ENCODE measurements around the gene NATD1.

NATD1 gene

DNA sequence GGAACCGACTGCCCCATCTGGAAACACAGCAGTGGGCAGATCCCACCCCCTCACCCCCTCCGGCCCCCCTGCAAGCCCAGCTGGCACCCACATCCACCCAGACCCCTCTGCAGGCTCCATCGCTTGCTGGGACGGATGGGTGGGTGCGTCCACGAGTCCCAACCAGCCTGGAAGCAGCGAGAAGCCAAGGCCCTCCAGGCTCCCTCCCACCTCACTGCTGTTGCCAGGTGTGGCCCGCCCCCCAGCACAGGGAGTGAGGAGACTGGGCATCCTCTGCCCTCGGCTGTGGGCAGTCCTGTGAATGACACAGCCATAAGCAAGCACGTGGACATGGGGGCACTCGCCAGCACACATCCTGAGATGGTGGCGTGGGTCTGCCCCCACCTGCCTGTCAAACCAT, 50.7 kb downstream of the NATD1 start:
- DNase-seq (no peak), ATAC-seq (ENCODE audit: insufficient read depth, low read depth) (no peak)
- H4K20me1 ChIP-seq (ENCODE audit: insufficient read depth, low read length): peaks cover 94% of the 10 kb centered on the region
- H3K79me2 ChIP-seq (ENCODE audit: insufficient read depth, low read length): peaks cover 98% of the 10 kb centered on the region
- H3K4me2 ChIP-seq (ENCODE audit: insufficient read depth, low read length): no peak overlapping the region
- TF ChIP-seq CTCF (IDR thresholded peaks at IDR 0.05; ENCODE audit: borderline replicate concordance, extremely low read depth, low read length, poor library complexity, severe bottlenecking): no peak
- no peak for TF ChIP-seq EZH2 (IDR thresholded peaks at IDR 0.05; ENCODE audit: borderline replicate concordance, low read depth, low read length, severe bottlenecking)
- H3K4me1 ChIP-seq (ENCODE audit: insufficient read depth, low read length): no peaks in the 10 kb centered on the region
- no peaks in the 10 kb centered on the region for H3K27me3 ChIP-seq (ENCODE audit: insufficient read depth, low read length, poor library complexity)
- H3K36me3 ChIP-seq (ENCODE audit: insufficient read depth, low read length): peaks cover 59% of the 10 kb centered on the region
- H3K9ac ChIP-seq (ENCODE audit: low read depth, low read length): no peak overlapping the region
- H3K9me3 ChIP-seq (ENCODE audit: insufficient read depth, low read length, severe bottlenecking): no peaks in the 10 kb centered on the region
- H3K27ac ChIP-seq (ENCODE audit: low read length): no peak overlapping the region
- H2AFZ ChIP-seq (ENCODE audit: low read depth, low read length): no peak overlapping the region
- no peak overlapping the region for H3K4me3 ChIP-seq (ENCODE audit: low read depth in 1 of 2, low read length in 2 of 2)

DNA sequence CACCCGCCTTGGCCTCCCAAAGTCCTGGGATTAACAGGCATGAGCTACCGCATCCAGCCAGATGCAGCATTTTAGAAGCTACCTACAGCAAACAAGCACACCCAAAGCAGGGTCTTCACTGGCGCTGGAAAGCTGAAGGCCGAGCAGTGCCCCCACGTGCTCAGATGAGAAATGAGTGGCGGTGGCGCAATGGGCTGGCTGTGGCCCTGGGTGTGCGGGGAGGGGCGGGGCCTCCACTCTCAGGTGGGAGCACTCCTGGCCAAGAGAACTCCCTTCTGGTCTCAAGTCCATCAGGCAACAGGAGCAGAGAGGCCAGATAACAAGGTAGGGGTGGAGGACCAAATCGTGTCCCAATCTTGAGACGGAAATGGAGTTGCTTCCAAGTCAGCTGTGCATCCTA, 51.3 kb downstream of the NATD1 start:
- Histone ChIP-seq H3K4me1 (ENCODE audit: insufficient read depth, low read length) (no peaks in the 10 kb centered on the region), H3K36me3 (ENCODE audit: insufficient read depth, low read length) (peaks cover 61% of the 10 kb centered on the region), H3K79me2 (ENCODE audit: insufficient read depth, low read length) (peaks cover 95% of the 10 kb centered on the region), H3K9ac (ENCODE audit: low read depth, low read length) (no peak overlapping the region), H4K20me1 (ENCODE audit: insufficient read depth, low read length) (peaks cover 93% of the 10 kb centered on the region), H3K27ac (ENCODE audit: low read length) (no peak overlapping the region), H3K27me3 (ENCODE audit: insufficient read depth, low read length, poor library complexity) (no peaks in the 10 kb centered on the region), H2AFZ (ENCODE audit: low read depth, low read length) (no peak overlapping the region), H3K4me3 (ENCODE audit: low read depth in 1 of 2, low read length in 2 of 2) (no peak overlapping the region), H3K9me3 (ENCODE audit: insufficient read depth, low read length, severe bottlenecking) (no peaks in the 10 kb centered on the region), H3K4me2 (ENCODE audit: insufficient read depth, low read length) (no peak overlapping the region)
- no peak for DNase-seq
- no peak for TF ChIP-seq EZH2 (IDR thresholded peaks at IDR 0.05; ENCODE audit: borderline replicate concordance, low read depth, low read length, severe bottlenecking)
- no peak for TF ChIP-seq CTCF (IDR thresholded peaks at IDR 0.05; ENCODE audit: borderline replicate concordance, extremely low read depth, low read length, poor library complexity, severe bottlenecking)
- ATAC-seq (ENCODE audit: insufficient read depth, low read depth): no peak

DNA sequence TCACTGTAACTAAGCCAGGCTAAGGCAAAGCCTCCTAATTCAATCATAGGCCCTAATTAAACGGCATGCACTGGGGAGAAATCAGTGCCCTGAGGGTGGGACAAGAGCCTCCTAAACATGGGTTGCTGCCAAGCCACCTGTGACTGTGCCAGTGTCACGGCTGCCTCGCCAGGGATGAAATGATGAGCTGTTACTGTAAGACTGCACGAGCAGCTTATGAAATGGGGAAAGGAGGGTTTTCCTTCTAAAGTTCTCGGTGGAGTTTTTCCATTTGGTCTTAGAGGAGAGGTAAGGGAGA, 52.0 kb downstream of the NATD1 start:
- Histone ChIP-seq H3K9me3 (ENCODE audit: insufficient read depth, low read length, severe bottlenecking) (no peaks in the 10 kb centered on the region), H3K9ac (ENCODE audit: low read depth, low read length) (no peak overlapping the region), H3K27ac (ENCODE audit: low read length) (no peak overlapping the region), H3K27me3 (ENCODE audit: insufficient read depth, low read length, poor library complexity) (no peaks in the 10 kb centered on the region), H3K4me3 (ENCODE audit: low read depth in 1 of 2, low read length in 2 of 2) (no peak overlapping the region), H3K79me2 (ENCODE audit: insufficient read depth, low read length) (peaks cover 89% of the 10 kb centered on the region), H4K20me1 (ENCODE audit: insufficient read depth, low read length) (peaks cover 93% of the 10 kb centered on the region), H2AFZ (ENCODE audit: low read depth, low read length) (no peak overlapping the region), H3K4me2 (ENCODE audit: insufficient read depth, low read length) (no peak overlapping the region), H3K36me3 (ENCODE audit: insufficient read depth, low read length) (peaks cover 62% of the 10 kb centered on the region), H3K4me1 (ENCODE audit: insufficient read depth, low read length) (no peaks in the 10 kb centered on the region)
- TF ChIP-seq CTCF (IDR thresholded peaks at IDR 0.05; ENCODE audit: borderline replicate concordance, extremely low read depth, low read length, poor library complexity, severe bottlenecking): no peak
- TF ChIP-seq EZH2 (IDR thresholded peaks at IDR 0.05; ENCODE audit: borderline replicate concordance, low read depth, low read length, severe bottlenecking): no peak
- DNase-seq: no peak
- ATAC-seq (ENCODE audit: insufficient read depth, low read depth): no peak
